PC-9 (cell line): ENCODE data around the gene SNX8.

ENCODE experiments used
- CTCF ChIP-seq: fragments of 200-600 bp; sonication (generic); conservative IDR thresholded peaks from 2 replicates; pipeline ENCODE4 v1.6.1; 2017; ENCODE audit warnings: mixed run types, antibody characterized with exemption, mild to moderate bottlenecking, moderate library complexity
- EZH2 ChIP-seq: fragments of 200-600 bp; sonication (generic); IDR thresholded peaks from 2 replicates; pipeline ENCODE4 v1.8.0; 2017; ENCODE audit warnings: antibody characterized with exemption, low read depth

GRCh38 chr7:2331707-2332106, 17.5 kb upstream of the SNX8 start:
- TF ChIP-seq CTCF (no peak), EZH2 (no peak)
